SK-N-MC (cell line): ENCODE results near the gene IQSEC1.

Experiments used
- DNase-seq: peaks from one replicate; pipeline ENCODE4 v3.0.0-alpha.2; 2011; ENCODE audit warnings: low read depth, low spot score
- H3K27ac ChIP-seq: fragments of 200-600 bp; sonication (generic); 2 replicates; pipeline ENCODE4 v1.5.1; 2016; ENCODE audit warnings: mixed run types
- H3K36me3 ChIP-seq: fragments of 200-600 bp; sonication (generic); 2 replicates; pipeline ENCODE4 v1.6.1; 2017; ENCODE audit warnings: antibody characterized with exemption, low read length, mixed read lengths; ENCODE audit not compliant: insufficient read depth
- H3K4me3 ChIP-seq: fragments of 200-600 bp; sonication (generic); 2 replicates; pipeline ENCODE4 v1.5.1; 2016
- H3K9ac ChIP-seq: fragments of 200-600 bp; sonication (generic); 2 replicates; pipeline ENCODE4 v1.8.0; 2017; ENCODE audit warnings: mixed run types, mixed read lengths; ENCODE audit not compliant: insufficient read length
- H3K9me3 ChIP-seq: fragments of 200-600 bp; sonication (generic); 2 replicates; pipeline ENCODE4 v1.6.1; 2017; ENCODE audit warnings: low read depth, mild to moderate bottlenecking, antibody characterized with exemption, low read length, moderate library complexity, mixed read lengths
- EZH2 ChIP-seq: fragments of 200-600 bp; sonication (generic); IDR thresholded peaks from one replicate; pipeline ENCODE4 v1.6.1; 2017; ENCODE audit warnings: antibody characterized with exemption
- FOXP2 ChIP-seq: optimal IDR thresholded peaks from 2 replicates; pipeline ENCODE3; 2011; ENCODE audit warnings: mild to moderate bottlenecking, moderate library complexity; ENCODE audit not compliant: insufficient read depth; ENCODE audit errors: extremely low read length, control extremely low read depth
- POLR2AphosphoS5 ChIP-seq: IDR thresholded peaks from 2 replicates; pipeline ENCODE4 v1.6.1; 2012; ENCODE audit warnings: mild to moderate bottlenecking, low read depth, low read length, borderline replicate concordance

Gene IQSEC1

DNA sequence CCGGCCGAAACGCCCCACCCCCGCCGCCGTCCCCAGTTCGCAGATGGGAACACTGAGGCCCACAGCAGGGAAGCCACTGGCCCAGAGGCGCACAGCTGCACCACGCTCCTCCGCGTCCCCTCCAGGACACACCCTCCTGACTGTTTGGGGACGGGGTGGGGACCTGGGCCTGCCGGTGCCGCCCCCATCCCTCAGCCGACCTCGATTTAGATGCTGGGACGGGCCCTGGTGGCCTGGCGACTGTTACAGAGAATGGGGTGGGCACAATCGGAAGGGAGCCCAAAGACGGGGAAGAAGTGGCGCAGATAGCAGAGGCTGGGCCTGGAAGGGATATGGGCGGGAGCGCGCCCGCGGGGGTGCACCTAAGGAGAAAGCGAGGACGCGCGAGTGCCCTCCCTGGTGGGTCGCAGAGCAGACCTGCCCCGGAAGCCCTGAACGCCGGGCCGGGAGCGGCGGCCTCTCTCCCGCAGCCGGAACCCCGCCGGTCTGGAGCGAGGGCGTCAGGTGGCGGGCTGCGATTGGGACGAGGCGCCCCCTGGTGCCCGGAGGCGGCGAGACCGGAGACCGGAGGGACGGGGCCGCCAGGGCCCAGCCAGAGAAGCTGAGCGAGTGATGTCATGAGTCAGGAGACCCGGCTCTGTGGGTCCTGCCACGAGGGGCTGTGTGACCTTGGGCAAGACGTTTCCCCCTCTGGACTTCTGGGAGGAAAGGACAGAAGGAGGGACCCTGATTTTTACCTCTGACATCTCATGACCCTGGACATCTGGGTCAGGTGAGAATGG is 78.4 kb downstream of the IQSEC1 start:
- Histone ChIP-seq H3K4me3 (peak overlapping the region; percentile 74), H3K9me3 (no peaks in the 10 kb centered on the region), H3K27ac (no peak overlapping the region), H3K9ac (no peak overlapping the region), H3K36me3 (no peaks in the 10 kb centered on the region)
- DNase-seq: no peak
- TF ChIP-seq FOXP2 (no peak), EZH2 (no peak)

DNA sequence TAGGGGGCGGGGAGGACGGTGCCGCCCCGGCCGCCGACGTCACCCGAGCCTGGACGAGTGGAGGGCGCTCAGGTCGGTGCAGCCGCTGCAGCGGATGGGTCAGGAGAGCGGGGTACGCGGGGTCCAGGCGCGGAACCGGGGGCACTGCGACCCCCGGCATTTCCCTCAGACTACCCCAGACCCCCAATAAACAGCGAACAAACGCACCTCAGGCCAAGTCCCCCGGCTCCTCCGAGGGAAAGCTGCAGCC is 78.9 kb downstream of the IQSEC1 start:
- no peak for DNase-seq
- Histone ChIP-seq H3K4me3 (peak overlapping the region; percentile 74), H3K36me3 (no peaks in the 10 kb centered on the region), H3K9me3 (no peaks in the 10 kb centered on the region), H3K9ac (no peak overlapping the region), H3K27ac (no peak overlapping the region)
- no peak for TF ChIP-seq EZH2
- TF ChIP-seq POLR2AphosphoS5: no peak
- TF ChIP-seq FOXP2: no peak

DNA sequence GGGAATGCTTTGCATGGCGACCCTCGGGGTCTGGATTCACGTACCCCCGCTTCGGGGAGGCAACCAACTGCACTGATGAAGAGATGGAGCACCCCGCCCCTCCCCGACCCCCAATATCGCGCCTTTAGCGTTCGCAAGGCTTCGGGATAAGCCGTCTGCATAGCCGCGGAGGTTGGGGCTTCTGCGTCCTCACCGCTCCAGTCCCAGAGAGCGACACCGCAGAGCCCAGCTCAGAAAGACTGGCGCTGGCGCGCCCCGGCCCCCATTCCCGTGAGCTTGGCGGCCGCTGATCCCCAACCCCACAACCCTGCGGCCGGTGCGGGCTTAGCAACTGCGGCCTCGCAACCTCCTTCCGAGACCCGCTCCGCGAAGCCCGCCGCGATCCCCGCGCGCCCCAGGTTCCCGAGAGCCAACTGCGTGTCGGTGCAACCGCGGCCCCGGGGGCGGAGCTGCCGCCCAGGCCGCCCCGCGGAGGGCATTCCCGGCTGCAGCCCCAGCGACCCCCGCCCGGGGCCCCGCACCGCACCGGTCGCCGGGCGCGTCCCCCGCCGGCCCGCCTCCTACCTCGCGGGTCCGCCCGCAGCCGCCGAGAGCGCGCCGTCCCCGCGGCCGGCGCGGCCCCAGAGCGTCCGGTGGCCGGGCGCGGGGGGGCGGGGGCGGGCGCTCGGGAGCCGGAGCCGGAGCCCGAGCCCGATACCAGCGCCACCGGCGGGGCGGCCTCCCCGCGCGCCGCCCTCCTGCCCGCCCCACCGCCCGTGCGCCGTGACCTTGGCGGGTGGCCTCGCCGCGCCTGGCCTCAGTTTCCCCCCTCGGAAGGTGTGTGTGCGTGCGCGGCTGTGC is 79.5 kb downstream of the IQSEC1 start:
- Histone ChIP-seq H3K27ac (no peak overlapping the region), H3K4me3 (peak overlapping the region; percentile 74), H3K36me3 (no peaks in the 10 kb centered on the region), H3K9ac (no peak overlapping the region), H3K9me3 (no peaks in the 10 kb centered on the region)
- no peak for DNase-seq
- TF ChIP-seq POLR2AphosphoS5: no peak
- no peak for TF ChIP-seq EZH2
- TF ChIP-seq FOXP2: no peak

DNA sequence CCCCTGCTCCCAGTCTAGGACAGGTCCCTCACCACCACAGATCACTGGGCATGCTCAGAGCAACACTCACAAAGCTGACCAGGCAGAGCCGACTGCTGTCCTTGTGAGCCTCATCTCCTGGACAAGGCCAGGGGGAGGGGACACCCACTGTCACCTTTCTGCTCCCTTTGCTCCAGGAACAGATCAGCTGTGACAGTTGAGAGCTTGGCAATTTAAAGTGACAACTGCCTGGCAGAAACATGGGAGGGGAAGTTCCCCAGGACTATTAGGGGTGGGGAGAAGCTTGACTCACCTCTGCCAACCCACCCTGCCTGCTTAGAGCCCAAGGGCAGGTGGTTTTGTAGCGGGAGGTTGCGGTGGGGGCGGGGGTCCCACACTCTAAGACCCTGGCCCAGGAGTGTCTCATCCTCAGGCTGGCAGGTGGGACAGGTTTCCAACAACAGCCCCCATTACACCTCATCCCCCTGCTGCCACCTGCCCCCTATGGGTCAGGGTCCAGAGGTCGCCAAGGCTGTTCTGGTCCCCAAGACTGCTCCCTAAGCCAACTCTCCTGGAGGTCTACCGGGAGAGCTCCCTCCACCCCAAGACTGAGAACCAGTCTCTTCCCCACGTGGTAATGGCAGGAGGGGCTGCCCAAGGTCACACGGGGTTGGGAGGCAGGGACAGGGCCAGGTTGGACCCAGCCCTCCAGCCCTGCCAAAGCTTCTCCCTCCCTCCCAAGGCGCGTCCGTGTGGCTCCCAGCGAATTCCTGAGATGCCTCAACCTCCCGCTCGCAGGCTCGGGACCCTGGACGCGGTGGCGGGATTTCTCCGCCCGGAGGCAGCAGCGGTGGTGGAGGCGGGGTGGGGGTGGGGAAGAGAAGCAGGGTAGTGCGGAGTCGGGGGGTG is 80.4 kb downstream of the IQSEC1 start:
- Histone ChIP-seq H3K9me3 (no peaks in the 10 kb centered on the region), H3K36me3 (no peaks in the 10 kb centered on the region), H3K27ac (no peak overlapping the region)

GRCh38 chr3:12991861-12992281 is 81.4 kb downstream of the IQSEC1 start:
- Histone ChIP-seq H3K36me3 (no peaks in the 10 kb centered on the region), H3K27ac (no peak overlapping the region), H3K9ac (no peak overlapping the region), H3K9me3 (no peaks in the 10 kb centered on the region), H3K4me3 (no peak overlapping the region)
- no peak for TF ChIP-seq EZH2
- TF ChIP-seq POLR2AphosphoS5: no peak
- no peak for TF ChIP-seq FOXP2
- no peak for DNase-seq

More for the DNA sequence above, 80.4 kb downstream of the IQSEC1 start:
- TF ChIP-seq FOXP2: no peak
- TF ChIP-seq EZH2: no peak
- no peak for TF ChIP-seq POLR2AphosphoS5
- Histone ChIP-seq H3K4me3 (no peak overlapping the region), H3K9ac (no peak overlapping the region)
- DNase-seq: no peak

GRCh38 chr3:12991481-12991837 is 81.8 kb downstream of the IQSEC1 start:
- DNase-seq: no peak
- H3K9ac ChIP-seq: no peak overlapping the region
- no peaks in the 10 kb centered on the region for H3K36me3 ChIP-seq
- TF ChIP-seq POLR2AphosphoS5: no peak
- TF ChIP-seq EZH2: no peak
- TF ChIP-seq FOXP2: no peak
- H3K27ac ChIP-seq: no peak overlapping the region
- H3K9me3 ChIP-seq: no peaks in the 10 kb centered on the region
- H3K4me3 ChIP-seq: no peak overlapping the region

GRCh38 chr3:12990781-12991480 is 82.3 kb downstream of the IQSEC1 start:
- Histone ChIP-seq H3K27ac (no peak overlapping the region), H3K9ac (no peak overlapping the region), H3K9me3 (no peaks in the 10 kb centered on the region), H3K36me3 (no peaks in the 10 kb centered on the region), H3K4me3 (no peak overlapping the region)
- no peak for TF ChIP-seq POLR2AphosphoS5
- no peak for TF ChIP-seq EZH2
- TF ChIP-seq FOXP2: no peak
- DNase-seq: no peak
